Measurements from ENCODE around the gene APOLD1.
A peak's percentile ranks its signal among the peaks of the same experiment; 100 is the strongest.
"Not testable (repeated sequence)": the region's sequence is repeated elsewhere in the genome, so short reads cannot be mapped to it uniquely, and the experiment has no call there.

Gene APOLD1

DNA sequence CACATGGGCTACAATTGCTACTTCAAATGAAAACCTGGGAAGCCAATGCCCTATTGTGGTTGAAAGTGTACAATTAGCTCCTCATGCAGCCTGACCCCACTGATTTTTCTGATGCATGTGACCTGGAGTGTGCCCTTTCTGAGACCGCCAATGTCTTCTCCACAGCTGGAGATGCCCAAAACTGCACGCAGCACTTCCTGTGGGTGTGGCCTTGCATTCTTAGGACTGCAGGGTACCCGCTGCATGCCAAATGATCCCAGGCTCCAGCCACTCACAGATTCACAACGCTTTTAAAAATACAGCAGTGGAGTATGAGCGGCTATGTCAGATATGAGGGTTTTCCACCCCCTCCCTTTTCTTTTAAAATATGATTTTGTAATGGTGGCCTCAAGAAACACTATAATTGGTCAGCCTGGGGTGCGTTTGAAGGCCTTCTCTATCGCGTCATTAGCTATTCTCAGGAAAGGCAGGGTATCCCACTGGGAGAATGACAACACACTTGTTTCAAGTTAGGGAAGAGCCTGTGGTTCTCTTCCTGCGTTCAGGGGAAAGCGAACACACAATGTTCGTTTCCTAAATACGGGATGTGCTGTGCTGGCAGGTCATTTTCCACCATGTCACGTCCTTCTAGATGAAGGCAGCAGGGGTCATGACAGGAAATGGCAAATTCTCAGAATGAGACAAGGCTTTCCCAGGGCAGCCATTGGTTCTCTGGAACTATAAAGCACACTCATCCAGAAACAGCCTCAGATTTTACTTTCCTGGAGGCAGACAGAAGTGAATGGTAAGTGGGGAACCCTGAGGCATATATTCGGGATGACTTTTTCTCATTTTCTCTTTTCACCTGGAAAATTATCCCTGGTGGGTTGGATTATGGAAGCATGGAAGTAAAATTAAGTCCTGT is at the start of gene APOLD1:
APOLD1 (plus strand) TSS at position 749 of the 904 bp plus-strand sequence; CDS start at position 782, 33 bp downstream.
- peak; percentile 16 for DNase-seq (ENCODE audit: low read depth)
- peak within 1 kb of the TSS; percentile 63 for H3K4me3 ChIP-seq (ENCODE audit: low read depth, low read length)
- TF ChIP-seq CTCF (IDR thresholded peaks at IDR 0.05; ENCODE audit: insufficient read depth, low read depth, low read length, missing control alignments), result no peak

GRCh38 chr12:12736759-12737676 is 48.4 kb upstream of the APOLD1 start:
- peak overlapping the region; percentile 51 for H3K4me3 ChIP-seq (ENCODE audit: low read depth, low read length)
- peak; percentile 86 for DNase-seq (ENCODE audit: low read depth)
- peak; percentile 50 for TF ChIP-seq CTCF (IDR thresholded peaks at IDR 0.05; ENCODE audit: insufficient read depth, low read depth, low read length, missing control alignments)

GRCh38 chr12:12738152-12738551 is 47.3 kb upstream of the APOLD1 start:
- not testable (repeated sequence) for DNase-seq (ENCODE audit: low read depth); H3K4me3 ChIP-seq (ENCODE audit: low read depth, low read length)

GRCh38 chr12:12741660-12742059 is 43.8 kb upstream of the APOLD1 start:
- DNase-seq (ENCODE audit: low read depth), result no peak
- no peak for TF ChIP-seq CTCF (IDR thresholded peaks at IDR 0.05; ENCODE audit: insufficient read depth, low read depth, low read length, missing control alignments)
- H3K4me3 ChIP-seq (ENCODE audit: low read depth, low read length), result no peak overlapping the region

GRCh38 chr12:12744546-12745305 is 40.7 kb upstream of the APOLD1 start:
- no peak for TF ChIP-seq CTCF (IDR thresholded peaks at IDR 0.05; ENCODE audit: insufficient read depth, low read depth, low read length, missing control alignments)
- H3K4me3 ChIP-seq (ENCODE audit: low read depth, low read length), result no peak overlapping the region
- DNase-seq (ENCODE audit: low read depth), result no peak

DNA sequence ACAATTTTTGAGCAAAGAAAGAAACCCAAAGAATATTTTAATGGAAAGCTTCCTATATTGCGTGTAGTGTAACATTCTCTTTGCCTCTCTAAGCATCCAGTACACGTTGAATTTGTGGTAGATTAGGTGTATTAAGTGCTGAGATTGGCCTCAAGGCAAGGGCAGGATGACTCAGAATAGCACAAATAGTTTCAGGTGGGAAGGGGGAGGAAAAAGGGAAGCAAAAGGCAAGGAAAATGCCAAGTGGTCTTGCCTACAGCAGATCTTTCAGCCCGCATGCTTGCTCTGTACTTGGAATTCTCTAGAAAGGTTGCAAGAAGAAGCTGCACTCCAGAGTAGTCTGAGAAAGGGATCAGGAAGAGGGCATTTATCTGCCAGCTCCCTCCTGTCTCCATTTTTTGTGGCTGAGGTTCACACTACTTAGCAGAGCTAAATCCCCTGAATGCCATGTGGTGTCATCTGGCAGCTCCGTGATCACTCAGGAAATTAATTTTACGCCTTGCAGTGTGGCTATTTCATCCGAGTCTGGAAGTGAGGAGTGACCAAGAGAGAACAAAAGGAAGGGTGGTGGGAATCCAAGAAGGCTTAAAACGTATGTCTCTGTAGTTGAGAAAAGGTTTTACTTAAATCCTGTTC is 39.8 kb upstream of the APOLD1 start:
- H3K4me3 ChIP-seq (ENCODE audit: low read depth, low read length), result no peak overlapping the region
- DNase-seq (ENCODE audit: low read depth), result no peak
- TF ChIP-seq CTCF (IDR thresholded peaks at IDR 0.05; ENCODE audit: insufficient read depth, low read depth, low read length, missing control alignments), result no peak

All from GM12865 (cell line).